K562 (cell line): ENCODE results near the gene SH2D5. TPM values are rescaled to one million over a fixed set of nuclear protein-coding genes. Genes with fewer than 3 reads are reported as not detected.

ENCODE experiments used
- DDX20 ChIP-seq: fragments of 450-650 bp; IDR thresholded peaks from 2 replicates; pipeline ENCODE4 v1.6.1; 2016; ENCODE audit warnings: missing genetic modification characterization, low read depth, mild to moderate bottlenecking, missing compliant biosample characterization, moderate library complexity
- DMBX1 ChIP-seq: fragments of 250-450 bp; sonication (Bioruptor Pico); IDR thresholded peaks from 2 replicates; pipeline ENCODE4 v1.8.0; 2022; ENCODE audit warnings: inconsistent platforms, mild to moderate bottlenecking, moderate library complexity, borderline replicate concordance
- EGR1 ChIP-seq: fragments of 450-650 bp; conservative IDR thresholded peaks from 2 replicates; pipeline ENCODE4 v1.6.1; 2017; ENCODE audit warnings: mild to moderate bottlenecking
- FOXK1 ChIP-seq: sonication (generic); formaldehyde crosslinking; IDR thresholded peaks from 2 replicates; pipeline ENCODE4 v1.8.0; 2022; ENCODE audit warnings: missing genetic modification reagents, mild to moderate bottlenecking, borderline replicate concordance
- HLTF ChIP-seq: fragments of 450-650 bp; IDR thresholded peaks from 2 replicates; pipeline ENCODE4 v1.6.1; 2016
- PHF8 ChIP-seq: fragments of 200-600 bp; sonication (generic); IDR thresholded peaks from 2 replicates; pipeline ENCODE4 v1.6.1; 2012; ENCODE audit warnings: mixed run types, mild to moderate bottlenecking, inconsistent platforms, low read length, moderate library complexity, borderline replicate concordance
- XRCC4 ChIP-seq: IDR thresholded peaks from one replicate; pipeline ENCODE4 v1.6.1; 2011; ENCODE audit not compliant: insufficient read depth, insufficient read length; ENCODE audit errors: extremely low read depth
- polyA plus RNA-seq, 8 experiments: library from polyadenylated mRNA; depleted of rRNA in 4 of 8; stranded (reverse) in 5 of 8; unstranded in 3 of 8; fragments of >200 nt; fragmentation: Nextera tagmentation in 2 of 8; fragmentation: Illumina TruSeq in 1 of 8; extraction: Ambion mirVana in 2 of 8; extraction: Trizol in 1 of 8; gene quantifications; 2 replicates each; pipeline versions ENCODE4 v1.2.1 to v1.2.3, GENCODE V29; 2011 to 2014; ENCODE audit warnings: inconsistent platforms in 1 of 8, missing spikeins in 1 of 8
- total RNA-seq, 7 experiments: library from RNA; depleted of rRNA in 6 of 7; stranded (reverse); fragments of >200 nt in 6 of 7; fragmentation: Illumina TruSeq in 2 of 7; extraction: Trizol in 2 of 7; gene quantifications; 2 replicates each; pipeline versions ENCODE4 v1.2.1 to v1.2.3, GENCODE V29; 2011 to 2021; ENCODE audit warnings: low replicate concordance in 1 of 7
- TF ChIP-seq, protein P1 (sequence below): fragments of 200-600 bp; sonication (generic); IDR thresholded peaks from one replicate; pipeline ENCODE4 v1.6.1; 2012; ENCODE audit warnings: mild to moderate bottlenecking, low read depth, low read length, inconsistent platforms
- TF ChIP-seq, protein P2 (sequence below), 2 experiments: fragments of 450-650 bp; conservative IDR thresholded peaks; 2 replicates each; pipeline ENCODE4 v1.6.1; 2017; ENCODE audit warnings: mild to moderate bottlenecking in 2 of 2, moderate library complexity in 2 of 2
- TF ChIP-seq, protein P3 (sequence below): sonication (generic); formaldehyde crosslinking; IDR thresholded peaks from 2 replicates; pipeline ENCODE4 v1.8.0; 2023; ENCODE audit warnings: mild to moderate bottlenecking, missing genetic modification reagents

The SH2D5 gene
- total and polyA plus RNA-seq, 9 of the 15 experiments (the other 6 are each of a cell fraction or from before 2014, with no cell fraction given): 0.06 to 0.11 TPM; not detected in 7

DNA sequence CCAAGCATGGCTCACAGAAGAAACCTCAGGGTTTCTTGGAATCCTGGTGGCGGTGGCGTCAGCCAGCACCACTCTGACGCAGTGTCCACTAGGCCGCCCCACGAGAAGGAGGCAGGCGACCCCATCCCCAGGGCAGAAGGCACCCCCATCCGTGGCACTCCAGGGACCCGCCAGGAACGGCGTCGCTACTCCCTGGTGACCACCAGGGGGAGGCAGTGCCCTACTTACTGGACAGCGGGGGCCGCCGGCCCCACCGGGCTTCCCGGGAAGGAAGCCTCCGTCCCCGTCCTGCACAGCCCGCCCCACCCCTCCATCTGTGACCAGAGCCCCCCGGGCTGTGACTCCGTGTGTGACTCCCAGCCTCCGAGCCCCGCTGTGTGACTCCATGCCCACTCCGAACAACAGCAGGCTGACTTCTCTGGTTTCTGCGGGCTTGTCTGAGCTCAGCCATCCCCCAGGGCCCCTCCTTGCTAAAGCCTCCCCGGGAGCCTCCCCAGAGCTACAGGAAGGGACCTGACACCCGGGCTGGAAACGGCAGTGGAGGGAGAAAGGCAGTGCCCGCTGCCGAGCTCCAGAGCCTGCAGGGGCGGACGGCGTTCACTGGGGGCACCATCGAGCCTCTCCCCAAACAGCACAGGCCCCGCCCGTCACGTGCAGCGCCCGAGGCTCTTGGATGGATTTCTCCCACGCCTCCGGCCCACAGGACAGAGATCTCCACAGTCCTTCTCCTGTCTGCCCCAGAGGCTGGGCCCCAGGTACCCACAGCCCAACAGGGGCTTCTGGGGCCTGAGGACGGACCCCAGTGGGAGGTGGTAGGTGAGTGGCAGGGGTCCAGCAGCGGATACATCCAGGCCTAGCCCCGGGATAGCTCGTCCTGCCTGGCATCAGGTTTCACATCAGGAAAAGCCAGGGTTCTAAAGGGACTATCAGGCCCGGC lies 35.8 kb downstream of the SH2D5 start (continued):
- TF ChIP-seq DMBX1 (CRISPR knock-in tag) (no peak), PHF8 (peak; percentile 18; the same call in 1 of the 2 replicates), EGR1 (peak; percentile 65), XRCC4 (no peak), HLTF (no peak), DDX20 (no peak), FOXK1 (0 out of 2 replicates have a peak, but pooled peaks have one; percentile 38)
- TF ChIP-seq, protein P1, sequence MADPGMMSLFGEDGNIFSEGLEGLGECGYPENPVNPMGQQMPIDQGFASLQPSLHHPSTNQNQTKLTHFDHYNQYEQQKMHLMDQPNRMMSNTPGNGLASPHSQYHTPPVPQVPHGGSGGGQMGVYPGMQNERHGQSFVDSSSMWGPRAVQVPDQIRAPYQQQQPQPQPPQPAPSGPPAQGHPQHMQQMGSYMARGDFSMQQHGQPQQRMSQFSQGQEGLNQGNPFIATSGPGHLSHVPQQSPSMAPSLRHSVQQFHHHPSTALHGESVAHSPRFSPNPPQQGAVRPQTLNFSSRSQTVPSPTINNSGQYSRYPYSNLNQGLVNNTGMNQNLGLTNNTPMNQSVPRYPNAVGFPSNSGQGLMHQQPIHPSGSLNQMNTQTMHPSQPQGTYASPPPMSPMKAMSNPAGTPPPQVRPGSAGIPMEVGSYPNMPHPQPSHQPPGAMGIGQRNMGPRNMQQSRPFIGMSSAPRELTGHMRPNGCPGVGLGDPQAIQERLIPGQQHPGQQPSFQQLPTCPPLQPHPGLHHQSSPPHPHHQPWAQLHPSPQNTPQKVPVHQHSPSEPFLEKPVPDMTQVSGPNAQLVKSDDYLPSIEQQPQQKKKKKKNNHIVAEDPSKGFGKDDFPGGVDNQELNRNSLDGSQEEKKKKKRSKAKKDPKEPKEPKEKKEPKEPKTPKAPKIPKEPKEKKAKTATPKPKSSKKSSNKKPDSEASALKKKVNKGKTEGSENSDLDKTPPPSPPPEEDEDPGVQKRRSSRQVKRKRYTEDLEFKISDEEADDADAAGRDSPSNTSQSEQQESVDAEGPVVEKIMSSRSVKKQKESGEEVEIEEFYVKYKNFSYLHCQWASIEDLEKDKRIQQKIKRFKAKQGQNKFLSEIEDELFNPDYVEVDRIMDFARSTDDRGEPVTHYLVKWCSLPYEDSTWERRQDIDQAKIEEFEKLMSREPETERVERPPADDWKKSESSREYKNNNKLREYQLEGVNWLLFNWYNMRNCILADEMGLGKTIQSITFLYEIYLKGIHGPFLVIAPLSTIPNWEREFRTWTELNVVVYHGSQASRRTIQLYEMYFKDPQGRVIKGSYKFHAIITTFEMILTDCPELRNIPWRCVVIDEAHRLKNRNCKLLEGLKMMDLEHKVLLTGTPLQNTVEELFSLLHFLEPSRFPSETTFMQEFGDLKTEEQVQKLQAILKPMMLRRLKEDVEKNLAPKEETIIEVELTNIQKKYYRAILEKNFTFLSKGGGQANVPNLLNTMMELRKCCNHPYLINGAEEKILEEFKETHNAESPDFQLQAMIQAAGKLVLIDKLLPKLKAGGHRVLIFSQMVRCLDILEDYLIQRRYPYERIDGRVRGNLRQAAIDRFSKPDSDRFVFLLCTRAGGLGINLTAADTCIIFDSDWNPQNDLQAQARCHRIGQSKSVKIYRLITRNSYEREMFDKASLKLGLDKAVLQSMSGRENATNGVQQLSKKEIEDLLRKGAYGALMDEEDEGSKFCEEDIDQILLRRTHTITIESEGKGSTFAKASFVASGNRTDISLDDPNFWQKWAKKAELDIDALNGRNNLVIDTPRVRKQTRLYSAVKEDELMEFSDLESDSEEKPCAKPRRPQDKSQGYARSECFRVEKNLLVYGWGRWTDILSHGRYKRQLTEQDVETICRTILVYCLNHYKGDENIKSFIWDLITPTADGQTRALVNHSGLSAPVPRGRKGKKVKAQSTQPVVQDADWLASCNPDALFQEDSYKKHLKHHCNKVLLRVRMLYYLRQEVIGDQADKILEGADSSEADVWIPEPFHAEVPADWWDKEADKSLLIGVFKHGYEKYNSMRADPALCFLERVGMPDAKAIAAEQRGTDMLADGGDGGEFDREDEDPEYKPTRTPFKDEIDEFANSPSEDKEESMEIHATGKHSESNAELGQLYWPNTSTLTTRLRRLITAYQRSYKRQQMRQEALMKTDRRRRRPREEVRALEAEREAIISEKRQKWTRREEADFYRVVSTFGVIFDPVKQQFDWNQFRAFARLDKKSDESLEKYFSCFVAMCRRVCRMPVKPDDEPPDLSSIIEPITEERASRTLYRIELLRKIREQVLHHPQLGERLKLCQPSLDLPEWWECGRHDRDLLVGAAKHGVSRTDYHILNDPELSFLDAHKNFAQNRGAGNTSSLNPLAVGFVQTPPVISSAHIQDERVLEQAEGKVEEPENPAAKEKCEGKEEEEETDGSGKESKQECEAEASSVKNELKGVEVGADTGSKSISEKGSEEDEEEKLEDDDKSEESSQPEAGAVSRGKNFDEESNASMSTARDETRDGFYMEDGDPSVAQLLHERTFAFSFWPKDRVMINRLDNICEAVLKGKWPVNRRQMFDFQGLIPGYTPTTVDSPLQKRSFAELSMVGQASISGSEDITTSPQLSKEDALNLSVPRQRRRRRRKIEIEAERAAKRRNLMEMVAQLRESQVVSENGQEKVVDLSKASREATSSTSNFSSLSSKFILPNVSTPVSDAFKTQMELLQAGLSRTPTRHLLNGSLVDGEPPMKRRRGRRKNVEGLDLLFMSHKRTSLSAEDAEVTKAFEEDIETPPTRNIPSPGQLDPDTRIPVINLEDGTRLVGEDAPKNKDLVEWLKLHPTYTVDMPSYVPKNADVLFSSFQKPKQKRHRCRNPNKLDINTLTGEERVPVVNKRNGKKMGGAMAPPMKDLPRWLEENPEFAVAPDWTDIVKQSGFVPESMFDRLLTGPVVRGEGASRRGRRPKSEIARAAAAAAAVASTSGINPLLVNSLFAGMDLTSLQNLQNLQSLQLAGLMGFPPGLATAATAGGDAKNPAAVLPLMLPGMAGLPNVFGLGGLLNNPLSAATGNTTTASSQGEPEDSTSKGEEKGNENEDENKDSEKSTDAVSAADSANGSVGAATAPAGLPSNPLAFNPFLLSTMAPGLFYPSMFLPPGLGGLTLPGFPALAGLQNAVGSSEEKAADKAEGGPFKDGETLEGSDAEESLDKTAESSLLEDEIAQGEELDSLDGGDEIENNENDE: no peak
- TF ChIP-seq, protein P2, sequence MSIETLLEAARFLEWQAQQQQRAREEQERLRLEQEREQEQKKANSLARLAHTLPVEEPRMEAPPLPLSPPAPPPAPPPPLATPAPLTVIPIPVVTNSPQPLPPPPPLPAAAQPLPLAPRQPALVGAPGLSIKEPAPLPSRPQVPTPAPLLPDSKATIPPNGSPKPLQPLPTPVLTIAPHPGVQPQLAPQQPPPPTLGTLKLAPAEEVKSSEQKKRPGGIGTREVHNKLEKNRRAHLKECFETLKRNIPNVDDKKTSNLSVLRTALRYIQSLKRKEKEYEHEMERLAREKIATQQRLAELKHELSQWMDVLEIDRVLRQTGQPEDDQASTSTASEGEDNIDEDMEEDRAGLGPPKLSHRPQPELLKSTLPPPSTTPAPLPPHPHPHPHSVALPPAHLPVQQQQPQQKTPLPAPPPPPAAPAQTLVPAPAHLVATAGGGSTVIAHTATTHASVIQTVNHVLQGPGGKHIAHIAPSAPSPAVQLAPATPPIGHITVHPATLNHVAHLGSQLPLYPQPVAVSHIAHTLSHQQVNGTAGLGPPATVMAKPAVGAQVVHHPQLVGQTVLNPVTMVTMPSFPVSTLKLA (conservative IDR thresholded peaks at IDR 0.05): peak; percentile 77 to 78
- TF ChIP-seq, protein P3, sequence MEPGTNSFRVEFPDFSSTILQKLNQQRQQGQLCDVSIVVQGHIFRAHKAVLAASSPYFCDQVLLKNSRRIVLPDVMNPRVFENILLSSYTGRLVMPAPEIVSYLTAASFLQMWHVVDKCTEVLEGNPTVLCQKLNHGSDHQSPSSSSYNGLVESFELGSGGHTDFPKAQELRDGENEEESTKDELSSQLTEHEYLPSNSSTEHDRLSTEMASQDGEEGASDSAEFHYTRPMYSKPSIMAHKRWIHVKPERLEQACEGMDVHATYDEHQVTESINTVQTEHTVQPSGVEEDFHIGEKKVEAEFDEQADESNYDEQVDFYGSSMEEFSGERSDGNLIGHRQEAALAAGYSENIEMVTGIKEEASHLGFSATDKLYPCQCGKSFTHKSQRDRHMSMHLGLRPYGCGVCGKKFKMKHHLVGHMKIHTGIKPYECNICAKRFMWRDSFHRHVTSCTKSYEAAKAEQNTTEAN (CRISPR knock-in tag): 0 out of 2 replicates have a peak, but pooled peaks have one; percentile 64
